OCI-LY3 (cell line): ENCODE measurements around the gene ZSWIM6.

Experiments used
- H2AFZ ChIP-seq: fragments of 200-600, 300-600 bp; shearing (Covaris generic); 2 replicates; pipeline ENCODE4 v1.6.0; 2014; ENCODE audit warnings: antibody characterized with exemption, low read depth, low read length
- H3K27ac ChIP-seq: fragments of 200-600, 300-600 bp; sonication (generic); 2 replicates; pipeline ENCODE4 v1.5.1; 2014; ENCODE audit warnings: mild to moderate bottlenecking, low read length, moderate library complexity, mixed read lengths
- H3K27me3 ChIP-seq: fragments of 200-600, 300-600 bp; sonication (generic); 2 replicates; pipeline ENCODE4 v1.6.1; 2014; ENCODE audit warnings: low read depth, low read length, mixed read lengths
- H3K36me3 ChIP-seq: fragments of 200-600, 300-600 bp; sonication (generic); replicated peaks from 2 replicates; pipeline ENCODE3; 2014; ENCODE audit warnings: low read depth, low read length, mixed read lengths
- H3K4me1 ChIP-seq: fragments of 300-600, 200-600 bp; sonication (generic); 2 replicates; pipeline ENCODE4 v1.6.1; 2014; ENCODE audit warnings: low read length, mixed read lengths
- H3K4me2 ChIP-seq: fragments of 200-600, 300-600 bp; sonication (generic); 2 replicates; pipeline ENCODE4 v1.6.1; 2014; ENCODE audit warnings: low read length, mixed read lengths
- H3K4me3 ChIP-seq: fragments of 300-600, 200-600 bp; sonication (generic); 2 replicates; pipeline ENCODE4 v1.5.1; 2014; ENCODE audit warnings: antibody characterized with exemption, mild to moderate bottlenecking, low read length, moderate library complexity
- H3K79me2 ChIP-seq: fragments of 300-600, 200-600 bp; shearing (Covaris generic); 2 replicates; pipeline ENCODE4 v1.6.1; 2014; ENCODE audit warnings: mild to moderate bottlenecking, low read length, mixed read lengths
- H3K9ac ChIP-seq: fragments of 300-600, 200-600 bp; shearing (Covaris generic); 2 replicates; pipeline ENCODE4 v1.6.0; 2014; ENCODE audit warnings: mild to moderate bottlenecking, low read length, moderate library complexity
- H3K9me3 ChIP-seq: fragments of 200-600, 300-600 bp; shearing (Covaris generic); 2 replicates; pipeline ENCODE4 v1.6.1; 2014; ENCODE audit warnings: low read length, mixed read lengths; ENCODE audit not compliant: insufficient read depth
- H4K20me1 ChIP-seq: fragments of 200-600, 300-600 bp; sonication (generic); 2 replicates; pipeline ENCODE4 v1.6.1; 2016; ENCODE audit warnings: low read length, mixed read lengths; ENCODE audit not compliant: insufficient read depth
- CTCF ChIP-seq: fragments of 200-600, 300-600 bp; sonication (generic); IDR thresholded peaks from 2 replicates; pipeline ENCODE4 v1.5.1; 2014; ENCODE audit warnings: antibody characterized with exemption, low read length, low read depth
- EZH2phosphoT487 ChIP-seq: fragments of 200-600 bp; shearing (Covaris generic); IDR thresholded peaks from 2 replicates; pipeline ENCODE4 v1.6.1; 2018; ENCODE audit warnings: antibody characterized with exemption, mixed run types, low read depth

ZSWIM6 gene

GRCh38 chr5:61340775-61341361, 8.8 kb downstream of the ZSWIM6 start:
- Histone ChIP-seq H4K20me1 (peaks cover 26% of the 10 kb centered on the region), H3K4me3 (no peak overlapping the region), H2AFZ (no peak overlapping the region), H3K27me3 (no peaks in the 10 kb centered on the region), H3K79me2 (peaks cover 42% of the 10 kb centered on the region), H3K4me2 (no peak overlapping the region), H3K9me3 (no peaks in the 10 kb centered on the region), H3K9ac (no peak overlapping the region), H3K4me1 (peaks cover 9% of the 10 kb centered on the region), H3K27ac (no peak overlapping the region), H3K36me3 (no peaks in the 10 kb centered on the region)
- TF ChIP-seq CTCF (no peak), EZH2phosphoT487 (no peak)

- Histone ChIP-seq H3K27me3 (no peaks in the 10 kb centered on the region), H2AFZ (no peak overlapping the region), H3K79me2 (peaks cover 35% of the 10 kb centered on the region), H3K27ac (no peak overlapping the region), H3K9ac (no peak overlapping the region), H3K9me3 (no peaks in the 10 kb centered on the region), H3K36me3 (no peaks in the 10 kb centered on the region), H3K4me1 (peaks cover 9% of the 10 kb centered on the region), H3K4me2 (no peak overlapping the region), H4K20me1 (peaks cover 23% of the 10 kb centered on the region), H3K4me3 (no peak overlapping the region)
- TF ChIP-seq EZH2phosphoT487: no peak
- no peak for TF ChIP-seq CTCF
Observed at GRCh38 chr5:61342071-61342501, 10.0 kb downstream of the ZSWIM6 start.

GRCh38 chr5:61344187-61344944, 12.3 kb downstream of the ZSWIM6 start:
- peaks cover 30% of the 10 kb centered on the region for H3K79me2 ChIP-seq
- H3K9ac ChIP-seq: no peak overlapping the region
- no peaks in the 10 kb centered on the region for H3K9me3 ChIP-seq
- no peak overlapping the region for H3K4me2 ChIP-seq
- no peaks in the 10 kb centered on the region for H3K36me3 ChIP-seq
- H4K20me1 ChIP-seq: peaks cover 17% of the 10 kb centered on the region; the same call in 1 of the 2 replicates
- no peaks in the 10 kb centered on the region for H3K27me3 ChIP-seq
- TF ChIP-seq EZH2phosphoT487: no peak
- H3K4me1 ChIP-seq: peaks cover 9% of the 10 kb centered on the region
- H2AFZ ChIP-seq: no peak overlapping the region
- H3K27ac ChIP-seq: no peak overlapping the region
- H3K4me3 ChIP-seq: no peak overlapping the region

- H3K79me2 ChIP-seq: peaks cover 22% of the 10 kb centered on the region
Observed at GRCh38 chr5:61346511-61346910, 14.5 kb downstream of the ZSWIM6 start.

More at GRCh38 chr5:61346511-61346910, 14.5 kb downstream of the ZSWIM6 start:
- Histone ChIP-seq H2AFZ (no peak overlapping the region), H3K4me3 (no peak overlapping the region), H3K9ac (no peak overlapping the region), H3K4me1 (no peaks in the 10 kb centered on the region), H3K27me3 (no peaks in the 10 kb centered on the region), H3K27ac (no peak overlapping the region), H3K4me2 (no peak overlapping the region), H4K20me1 (peaks cover 12% of the 10 kb centered on the region; the same call in 1 of the 2 replicates), H3K9me3 (no peaks in the 10 kb centered on the region), H3K36me3 (no peaks in the 10 kb centered on the region)
- TF ChIP-seq CTCF (no peak), EZH2phosphoT487 (no peak)
